HG02943 (cell line): ENCODE measurements around the gene GPR34.
A peak's percentile ranks its signal among the peaks of the same experiment; 100 is the strongest.

ENCODE experiments used
- ATAC-seq: cut with Tn5 transposase; IDR thresholded peaks from one replicate; pipeline ENCODE4 v1.9.1; 2021; ENCODE audit warnings: mild to moderate bottlenecking, low read depth, moderate library complexity; ENCODE audit not compliant: unreplicated experiment

GPR34 gene

GRCh38 chrX:41730081-41730480 lies 41.3 kb downstream of the GPR34 start:
- no peak for ATAC-seq

DNA sequence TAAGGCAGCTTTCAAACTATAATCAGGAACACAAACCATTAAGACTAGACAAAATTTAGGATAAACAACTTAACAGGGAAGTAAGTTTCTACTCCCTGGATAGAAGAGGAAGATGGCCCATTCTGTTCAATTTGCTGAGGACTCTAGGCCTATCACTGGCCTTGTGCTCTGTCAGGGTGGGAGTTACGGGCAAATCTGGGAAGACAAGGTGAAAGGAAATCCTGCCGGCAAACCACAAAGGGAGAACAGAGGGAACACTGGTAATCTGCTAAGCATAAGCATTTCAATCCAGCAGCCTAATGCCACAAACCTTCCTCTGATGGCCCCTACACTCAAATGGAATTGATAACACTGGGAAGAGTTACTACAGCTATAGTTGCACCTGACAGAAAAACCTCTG lies 43.5 kb downstream of the GPR34 start:
- ATAC-seq = no peak

GRCh38 chrX:41733939-41734338 lies 45.2 kb downstream of the GPR34 start:
- ATAC-seq = peak; percentile 96

DNA sequence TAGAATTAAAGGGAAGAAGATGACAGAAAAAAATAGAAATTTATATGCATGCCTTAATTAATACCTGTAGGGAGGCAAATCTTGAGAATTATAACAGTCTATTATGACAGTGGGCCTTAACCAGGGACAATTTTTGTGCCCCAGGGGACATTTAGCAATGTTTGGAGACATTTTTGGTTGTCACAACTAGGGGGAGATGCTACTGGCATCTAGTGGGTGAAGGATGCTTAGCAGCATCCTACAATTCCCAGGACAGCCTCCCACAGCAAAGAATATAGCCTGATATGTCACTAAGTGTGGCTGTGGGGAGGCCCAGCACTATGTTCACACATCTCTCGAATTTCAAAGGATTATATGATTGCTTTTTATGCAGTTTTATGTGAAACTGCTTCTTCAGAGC lies 45.8 kb downstream of the GPR34 start:
- ATAC-seq = no peak

GRCh38 chrX:41737065-41737464 lies 48.3 kb downstream of the GPR34 start:
- no peak for ATAC-seq

DNA sequence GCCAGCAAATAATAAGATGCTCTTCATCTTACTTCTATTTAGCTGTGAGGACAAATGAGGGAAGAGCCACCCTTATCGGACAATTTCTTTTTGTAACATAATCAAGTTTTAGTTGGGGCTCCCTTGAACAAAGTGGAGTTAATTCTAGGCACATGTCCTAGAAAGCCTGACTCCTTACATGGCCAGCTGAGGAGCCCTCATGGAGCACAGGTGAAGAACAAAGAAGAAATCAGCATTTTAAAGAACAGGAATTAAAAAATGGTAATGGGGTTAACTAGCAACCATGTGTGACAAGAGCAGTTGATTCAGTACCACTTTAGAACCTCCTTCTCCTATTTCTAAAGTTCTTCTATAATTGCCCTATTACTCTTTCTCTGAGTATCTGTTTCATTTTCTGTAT lies 51.1 kb downstream of the GPR34 start:
- ATAC-seq = no peak
